IMR-90 (cell line): ENCODE data around the gene BMP5. TPM values are rescaled to one million over a fixed set of nuclear protein-coding genes. Genes with fewer than 3 reads are reported as not detected.
A peak's percentile ranks its signal among the peaks of the same experiment; 100 is the strongest.

ENCODE experiments used
- ATAC-seq: fragments of 200-7000 bp; cut with Tn5 transposase; 2 replicates; pipeline ENCODE4 v1.9.1; 2020; ENCODE audit warnings: low read depth, mild to moderate bottlenecking, moderate library complexity
- BruUV-seq: library from RNA; stranded (reverse); fragments of 400-500 nt; replicated peaks from 2 replicates; lab custom pipeline; 2021; lab: Mats Ljungman, UMichigan
- CTCF ChIA-PET: fragments of 300-600 bp; formaldehyde crosslinking; extraction: SDS; loops from one replicate; lab custom pipeline; 2021; ENCODE audit warnings: antibody characterized with exemption; lab: Yijun Ruan, JAX
- POLR2A ChIA-PET: fragments of 300-600 bp; sonication (Branson Sonifier 250); formaldehyde crosslinking; loops from one replicate; lab custom pipeline; 2022; ENCODE audit warnings: antibody characterized with exemption; ENCODE audit not compliant: unreplicated experiment; lab: Charles Lee
- DNase-seq: peaks from one replicate; pipeline ENCODE4 v3.0.0; 2013
- H2AFZ ChIP-seq: replicated peaks from 2 replicates; pipeline ENCODE3; 2013; ENCODE audit warnings: low read length, mild to moderate bottlenecking; ENCODE audit not compliant: poor library complexity
- H2AK5ac ChIP-seq: 2 replicates; pipeline ENCODE4 v1.6.1; 2013; ENCODE audit warnings: low read depth, low read length, inconsistent platforms
- H2AK9ac ChIP-seq: replicated peaks from 2 replicates; pipeline ENCODE3; 2013; ENCODE audit warnings: mild to moderate bottlenecking, low read depth, low read length, moderate library complexity; ENCODE audit not compliant: poor library complexity
- H2BK120ac ChIP-seq: 2 replicates; pipeline ENCODE4 v1.6.1; 2013; ENCODE audit warnings: low read depth, low read length, inconsistent platforms
- H2BK15ac ChIP-seq: 3 replicates; pipeline ENCODE4 v1.6.1; 2013; ENCODE audit warnings: low read depth, low read length, inconsistent platforms
- H2BK20ac ChIP-seq: 2 replicates; pipeline ENCODE4 v1.6.1; 2013; ENCODE audit warnings: low read depth, mild to moderate bottlenecking, inconsistent platforms, low read length, moderate library complexity
- H2BK5ac ChIP-seq: 2 replicates; pipeline ENCODE4 v1.6.1; 2013; ENCODE audit warnings: mild to moderate bottlenecking, low read depth, low read length, inconsistent platforms; ENCODE audit not compliant: poor library complexity, severe bottlenecking
- H3K14ac ChIP-seq: replicated peaks from 2 replicates; pipeline ENCODE4 v1.6.1; 2013; ENCODE audit warnings: low read depth, low read length, inconsistent platforms
- H3K18ac ChIP-seq: 2 replicates; pipeline ENCODE4 v1.6.1; 2013; ENCODE audit warnings: low read depth, low read length, control low read depth
- H3K23ac ChIP-seq: 2 replicates; pipeline ENCODE4 v1.6.1; 2013; ENCODE audit warnings: low read depth, low read length, inconsistent platforms
- H3K27ac ChIP-seq: 2 replicates; pipeline ENCODE4 v1.5.1; 2013; ENCODE audit warnings: mild to moderate bottlenecking, control low read depth, low read length; ENCODE audit not compliant: insufficient read depth
- H3K27me3 ChIP-seq: 2 replicates; pipeline ENCODE4 v1.6.1; 2013; ENCODE audit warnings: low read length; ENCODE audit not compliant: control insufficient read depth, insufficient read depth
- H3K36me3 ChIP-seq: 2 replicates; pipeline ENCODE4 v1.6.1; 2013; ENCODE audit warnings: low read length, mixed read lengths; ENCODE audit not compliant: control insufficient read depth, insufficient read depth
- H3K4ac ChIP-seq: 2 replicates; pipeline ENCODE4 v1.6.1; 2013; ENCODE audit warnings: low read depth, low read length, inconsistent platforms
- H3K4me1 ChIP-seq: 2 replicates; pipeline ENCODE4 v1.6.1; 2013; ENCODE audit warnings: low read length, mixed read lengths; ENCODE audit not compliant: control insufficient read depth, insufficient read depth
- H3K4me2 ChIP-seq: 2 replicates; pipeline ENCODE4 v1.6.1; 2013; ENCODE audit warnings: low read depth, mild to moderate bottlenecking, control low read depth, low read length, moderate library complexity
- H3K4me3 ChIP-seq: 2 replicates; pipeline ENCODE4 v1.5.1; 2013; ENCODE audit warnings: low read depth, mild to moderate bottlenecking, control low read depth, low read length, moderate library complexity; ENCODE audit not compliant: insufficient read depth
- H3K56ac ChIP-seq: 2 replicates; pipeline ENCODE4 v1.6.1; 2013; ENCODE audit warnings: low read length, inconsistent platforms; ENCODE audit not compliant: insufficient read depth; ENCODE audit errors: extremely low read depth
- H3K79me1 ChIP-seq, 2 experiments: 2 replicates each; pipeline ENCODE4 v1.6.1; 2013; ENCODE audit warnings: low read length in 2 of 2, inconsistent platforms in 1 of 2, low read depth in 1 of 2
- H3K9ac ChIP-seq: 2 replicates; pipeline ENCODE4 v1.6.1; 2013; ENCODE audit warnings: low read depth, low read length, control low read depth
- H3K9me1 ChIP-seq: 2 replicates; pipeline ENCODE4 v1.6.1; 2013; ENCODE audit warnings: low read length, inconsistent platforms; ENCODE audit not compliant: insufficient read depth
- H3K9me3 ChIP-seq: 2 replicates; pipeline ENCODE4 v1.6.1; 2013; ENCODE audit warnings: low read length; ENCODE audit not compliant: control insufficient read depth, insufficient read depth
- H4K20me1 ChIP-seq: 2 replicates; pipeline ENCODE4 v1.6.1; 2013; ENCODE audit warnings: low read length, inconsistent platforms; ENCODE audit not compliant: insufficient read depth
- H4K5ac ChIP-seq: 2 replicates; pipeline ENCODE4 v1.6.1; 2013; ENCODE audit warnings: mild to moderate bottlenecking, low read depth, low read length, control low read depth
- H4K8ac ChIP-seq, 2 experiments: 2 replicates each; pipeline ENCODE4 v1.6.1; 2013; ENCODE audit warnings: low read depth in 2 of 2, low read length in 2 of 2, control low read depth in 1 of 2, inconsistent platforms in 1 of 2
- H4K91ac ChIP-seq: 2 replicates; pipeline ENCODE4 v1.6.1; 2013; ENCODE audit warnings: low read depth, low read length, inconsistent platforms; ENCODE audit not compliant: insufficient read depth
- BHLHE40 ChIP-seq: fragments of 150-350 bp; IDR thresholded peaks from 2 replicates; pipeline ENCODE4 v1.6.1; 2016; ENCODE audit warnings: mild to moderate bottlenecking, low read depth, low read length
- CEBPB ChIP-seq: IDR thresholded peaks from 2 replicates; pipeline ENCODE4 v1.6.1; 2012; ENCODE audit warnings: low read depth, low read length, improper control_type of control experiment
- CHD1 ChIP-seq: IDR thresholded peaks from 2 replicates; pipeline ENCODE4 v1.6.1; 2012; ENCODE audit warnings: low read depth, low read length, improper control_type of control experiment
- CTCF ChIP-seq: conservative IDR thresholded peaks from 2 replicates; pipeline ENCODE4 v1.5.1; 2012; ENCODE audit warnings: mild to moderate bottlenecking, low read depth, low read length, improper control_type of control experiment
- ELK1 ChIP-seq: fragments of 150-350 bp; IDR thresholded peaks from 2 replicates; pipeline ENCODE4 v1.6.1; 2016; ENCODE audit warnings: low read depth, mild to moderate bottlenecking, low read length, moderate library complexity, borderline replicate concordance
- FOS ChIP-seq: fragments of 150-350 bp; IDR thresholded peaks from 2 replicates; pipeline ENCODE4 v1.6.1; 2016; ENCODE audit warnings: low read depth, low read length
- MAFK ChIP-seq: IDR thresholded peaks from 2 replicates; pipeline ENCODE4 v1.6.1; 2012; ENCODE audit warnings: low read depth, low read length, improper control_type of control experiment
- MAZ ChIP-seq: IDR thresholded peaks from 2 replicates; pipeline ENCODE4 v1.6.1; 2012; ENCODE audit warnings: low read depth, mild to moderate bottlenecking, low read length, improper control_type of control experiment, moderate library complexity, borderline replicate concordance
- MXI1 ChIP-seq: IDR thresholded peaks from 2 replicates; pipeline ENCODE4 v1.6.1; 2012; ENCODE audit warnings: low read depth, mild to moderate bottlenecking, low read length, moderate library complexity, borderline replicate concordance
- NFE2L2 ChIP-seq: fragments of 150-350 bp; IDR thresholded peaks from 2 replicates; pipeline ENCODE4 v1.6.1; 2016; ENCODE audit warnings: low read depth, mild to moderate bottlenecking, low read length
- POLR2A ChIP-seq: IDR thresholded peaks from 2 replicates; pipeline ENCODE4 v1.6.1; 2012; ENCODE audit warnings: mild to moderate bottlenecking, low read depth, low read length
- RAD21 ChIP-seq: IDR thresholded peaks from 2 replicates; pipeline ENCODE4 v1.6.1; 2012; ENCODE audit warnings: low read length, improper control_type of control experiment
- RCOR1 ChIP-seq: IDR thresholded peaks from 2 replicates; pipeline ENCODE4 v1.6.1; 2012; ENCODE audit warnings: mild to moderate bottlenecking, low read length, improper control_type of control experiment; ENCODE audit not compliant: insufficient replicate concordance
- RFX5 ChIP-seq: IDR thresholded peaks from 2 replicates; pipeline ENCODE4 v1.8.0; 2012; ENCODE audit warnings: low read depth, mild to moderate bottlenecking, low read length, moderate library complexity
- SMC3 ChIP-seq: fragments of 150-350 bp; IDR thresholded peaks from 2 replicates; pipeline ENCODE4 v1.6.1; 2016; ENCODE audit warnings: low read depth, mild to moderate bottlenecking, antibody characterized with exemption, low read length, moderate library complexity
- USF2 ChIP-seq: fragments of 150-350 bp; IDR thresholded peaks from 2 replicates; pipeline ENCODE4 v1.6.1; 2017; ENCODE audit warnings: mild to moderate bottlenecking, antibody characterized with exemption, low read length, low read depth
- WGBS, 2 experiments: methylation state at CpG; one replicate each; pipeline versions ENCODE4 v1.1.5 to v1.1.7; 2013; ENCODE audit warnings: missing lambda C conversion rate in 2 of 2; ENCODE audit not compliant: insufficient read length in 1 of 2; ENCODE audit errors: extremely low coverage in 2 of 2; 5-methylcytosine and 5-hydroxymethylcytosine counted together
- dilution Hi-C: fragments of 300-500 bp; cut with HindIII; formaldehyde crosslinking; loops from one replicate; pipeline ENCODE4 v1.14.3; 2018; ENCODE audit warnings: low sequenced_read_pairs; ENCODE audit not compliant: unreplicated experiment
- in situ Hi-C: fragments of 300-500 bp; cut with MboI; formaldehyde crosslinking; loops from 3 replicates; pipeline ENCODE4 v1.14.3; 2019; ENCODE audit warnings: low sequenced_read_pairs, inconsistent platforms, mixed read lengths
- intact Hi-C: fragments of 100-400 bp; cut with micrococcal nuclease; formaldehyde crosslinking; loops from 2 replicates; pipeline ENCODE4 v1.10.0; 2022
- polyA plus RNA-seq, 3 experiments: library from polyadenylated mRNA; depleted of rRNA; stranded (reverse); fragments of >200 nt; gene quantifications; 2 replicates each; pipeline ENCODE4 v1.2.3, GENCODE V29; 2012; ENCODE audit warnings: low replicate concordance in 1 of 3
- total RNA-seq: library from RNA; depleted of rRNA; stranded (reverse); fragments of >200 nt; gene quantifications from 2 replicates; pipeline ENCODE4 v1.2.3, GENCODE V29; 2012

Gene BMP5
- total and polyA plus RNA-seq, 2 of the 4 experiments (the other 2 are of a cell fraction) = under 0.01 to 0.02 TPM

GRCh38 chr6:55901765-55902270, 26.4 kb upstream of the BMP5 start:
- H3K4me3 ChIP-seq = no peak overlapping the region
- peak overlapping the region; percentile 29; the same call in 1 of the 2 replicates for H3K27ac ChIP-seq
- DNase-seq (no peak), ATAC-seq (no peak)
- H4K91ac ChIP-seq = peak overlapping the region; percentile 13; the same call in 1 of the 2 replicates
- no CpG with 5 or more reads among the region's 2 CpGs for WGBS, 2 experiments
- H2AFZ ChIP-seq = no peak overlapping the region
- intact Hi-C loops = no loop called here
- no peak overlapping the region for H2BK15ac ChIP-seq
- no peak for TF ChIP-seq RAD21
- no peak for TF ChIP-seq CHD1
- TF ChIP-seq FOS = no peak
- no peak for TF ChIP-seq CTCF
- TF ChIP-seq MAFK = no peak
- TF ChIP-seq NFE2L2 = no peak
- no peak for TF ChIP-seq CEBPB
- no peak for TF ChIP-seq SMC3
- no peak for TF ChIP-seq MAZ
- no peak for TF ChIP-seq ELK1
- TF ChIP-seq BHLHE40 = no peak
- TF ChIP-seq MXI1 = no peak
- no peak for TF ChIP-seq RCOR1
- no peak for TF ChIP-seq USF2
- no peak for TF ChIP-seq RFX5
- no peak for TF ChIP-seq POLR2A
- no peak overlapping the region for H3K14ac ChIP-seq
- H2BK20ac ChIP-seq = no peak overlapping the region
- no peaks in the 10 kb centered on the region for H4K20me1 ChIP-seq
- no peaks in the 10 kb centered on the region for H3K27me3 ChIP-seq
- no peak overlapping the region for H3K4me2 ChIP-seq
- H3K23ac ChIP-seq = no peak overlapping the region
- no peaks in the 10 kb centered on the region for H3K79me1 ChIP-seq
- no peaks in the 10 kb centered on the region for H3K9me1 ChIP-seq
- no peak overlapping the region for H2AK9ac ChIP-seq
- in situ Hi-C loops = no loop called here
- peak overlapping the region; percentile 54 to 61; a peak in 2 of 4 replicates for H4K8ac ChIP-seq
- peak overlapping the region; percentile 88 for H3K18ac ChIP-seq
- peak overlapping the region; percentile 66 for H2BK5ac ChIP-seq
- dilution Hi-C loops = no loop called here
- ChIA-PET POLR2A (no interaction called here), CTCF (no interaction called here)
- no peak overlapping the region for H3K9ac ChIP-seq
- peak overlapping the region; percentile 79 for H4K5ac ChIP-seq
- no peak overlapping the region for H3K4ac ChIP-seq
- peaks cover 11% of the 10 kb centered on the region for H3K4me1 ChIP-seq
- no TSS peak for BruUV-seq
- H3K56ac ChIP-seq = no peak overlapping the region
- H3K9me3 ChIP-seq = no peaks in the 10 kb centered on the region
- H3K36me3 ChIP-seq = no peaks in the 10 kb centered on the region
- no peak overlapping the region for H2AK5ac ChIP-seq
- H2BK120ac ChIP-seq = peak overlapping the region; percentile 79; the same call in 1 of the 2 replicates
